AG10803 (cell line): ENCODE results near the gene ADGRD2.

Experiments
- DNase-seq: peaks from one replicate; pipeline ENCODE4 v3.0.0; 2010; ENCODE audit warnings: low read depth
- H3K4me3 ChIP-seq: 2 replicates; pipeline ENCODE4 v1.5.1; 2011; ENCODE audit warnings: mild to moderate bottlenecking, low read length, control low read depth
- CTCF ChIP-seq: conservative IDR thresholded peaks from 2 replicates; pipeline ENCODE4 v1.5.1; 2011; ENCODE audit warnings: mild to moderate bottlenecking, low read length, control low read depth, inconsistent platforms

Gene ADGRD2

GRCh38 chr9:124496075-124496449, 45.8 kb downstream of the ADGRD2 start:
- no peak for DNase-seq
- no peak for TF ChIP-seq CTCF
- H3K4me3 ChIP-seq: no peak overlapping the region

- TF ChIP-seq CTCF: no peak
- H3K4me3 ChIP-seq: no peak overlapping the region
These were observed 46.2 kb downstream of the ADGRD2 start for GRCh38 chr9:124496463-124496862.

GRCh38 chr9:124497441-124497840, 47.2 kb downstream of the ADGRD2 start:
- DNase-seq: no peak
- TF ChIP-seq CTCF: no peak

More at GRCh38 chr9:124496463-124496862, 46.2 kb downstream of the ADGRD2 start:
- DNase-seq: no peak

GRCh38 chr9:124498040-124498439, 47.8 kb downstream of the ADGRD2 start:
- no peak for TF ChIP-seq CTCF
- DNase-seq: no peak

More at GRCh38 chr9:124497441-124497840, 47.2 kb downstream of the ADGRD2 start:
- no peak overlapping the region for H3K4me3 ChIP-seq

GRCh38 chr9:124498499-124499146, 48.4 kb downstream of the ADGRD2 start:
- no peak for DNase-seq
- no peak for TF ChIP-seq CTCF
- H3K4me3 ChIP-seq: no peak overlapping the region

More at GRCh38 chr9:124498040-124498439, 47.8 kb downstream of the ADGRD2 start:
- no peak overlapping the region for H3K4me3 ChIP-seq

GRCh38 chr9:124499216-124499615, 49.0 kb downstream of the ADGRD2 start:
- TF ChIP-seq CTCF: no peak
- H3K4me3 ChIP-seq: no peak overlapping the region
- DNase-seq: no peak

- TF ChIP-seq CTCF: no peak
- no peak for DNase-seq
- no peak overlapping the region for H3K4me3 ChIP-seq
These were observed 50.0 kb downstream of the ADGRD2 start for GRCh38 chr9:124500028-124500795.
